ENCODE data around the gene CDCA3. TPM values are rescaled to one million over a fixed set of nuclear protein-coding genes. Genes with fewer than 3 reads are reported as not detected.

The CDCA3 gene
- total RNA-seq, 1 donor from 2014 or later: 3.5 TPM

- DNase-seq (ENCODE audit: low read depth): no peak
Measured at GRCh38 chr12:6833189-6833890, 17.7 kb downstream of the CDCA3 start.

GRCh38 chr12:6832125-6832524 is 19.0 kb downstream of the CDCA3 start:
- DNase-seq (ENCODE audit: low read depth): no peak

GRCh38 chr12:6831450-6831995 is 19.6 kb downstream of the CDCA3 start:
- no peak for DNase-seq (ENCODE audit: low read depth)

DNA sequence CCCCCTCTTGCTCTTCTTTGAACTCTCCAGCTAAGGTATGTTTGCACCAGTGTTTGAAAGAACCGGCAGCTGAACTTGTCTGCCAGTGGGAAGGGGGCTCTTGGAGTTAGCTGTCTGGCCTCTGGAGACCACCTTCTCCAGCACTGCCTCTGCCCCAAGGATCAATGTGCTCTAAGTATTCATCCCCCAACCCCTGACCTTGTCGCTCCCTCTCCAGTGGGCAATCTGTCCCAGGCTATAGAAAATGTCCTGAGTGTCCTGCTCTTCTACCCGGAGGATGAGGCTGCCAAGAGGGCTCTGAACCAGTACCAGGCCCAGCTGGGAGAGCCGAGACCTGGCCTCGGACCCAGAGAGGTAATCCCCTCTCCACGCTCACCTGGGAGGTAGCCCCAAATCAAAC is 20.1 kb downstream of the CDCA3 start:
- DNase-seq (ENCODE audit: low read depth): no peak

DNA sequence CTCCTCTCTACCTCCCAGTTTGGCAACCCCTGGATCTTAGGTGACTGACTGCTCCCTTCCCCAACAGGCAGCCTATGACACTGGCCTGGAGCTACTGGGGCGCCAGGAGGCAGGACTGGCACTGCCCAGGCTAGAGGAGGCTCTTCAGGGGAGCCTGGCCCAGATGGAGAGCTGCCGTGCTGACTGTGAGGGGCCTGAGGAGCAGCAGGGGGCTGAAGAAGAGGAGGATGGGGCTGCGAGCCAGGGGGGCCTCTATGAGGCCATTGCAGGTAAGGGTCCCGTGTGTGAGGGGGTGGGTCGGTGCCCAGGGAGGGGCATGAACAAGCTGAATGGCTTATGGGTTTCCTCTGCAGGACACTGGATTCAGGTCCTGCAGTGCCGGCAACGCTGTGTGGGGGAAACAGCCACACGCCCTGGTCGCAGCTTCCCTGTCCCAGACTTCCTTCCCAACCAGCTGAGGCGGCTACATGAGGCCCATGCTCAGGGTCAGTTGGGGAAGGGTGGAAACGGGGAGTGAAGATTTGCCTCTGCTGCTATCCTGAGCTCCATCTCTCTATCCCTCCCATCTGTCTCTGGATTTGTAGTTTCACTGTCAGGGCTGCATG is 20.7 kb downstream of the CDCA3 start:
- DNase-seq (ENCODE audit: low read depth): no peak

- DNase-seq (ENCODE audit: low read depth): no peak
Measured at GRCh38 chr12:6829536-6830220, 21.4 kb downstream of the CDCA3 start.

DNA sequence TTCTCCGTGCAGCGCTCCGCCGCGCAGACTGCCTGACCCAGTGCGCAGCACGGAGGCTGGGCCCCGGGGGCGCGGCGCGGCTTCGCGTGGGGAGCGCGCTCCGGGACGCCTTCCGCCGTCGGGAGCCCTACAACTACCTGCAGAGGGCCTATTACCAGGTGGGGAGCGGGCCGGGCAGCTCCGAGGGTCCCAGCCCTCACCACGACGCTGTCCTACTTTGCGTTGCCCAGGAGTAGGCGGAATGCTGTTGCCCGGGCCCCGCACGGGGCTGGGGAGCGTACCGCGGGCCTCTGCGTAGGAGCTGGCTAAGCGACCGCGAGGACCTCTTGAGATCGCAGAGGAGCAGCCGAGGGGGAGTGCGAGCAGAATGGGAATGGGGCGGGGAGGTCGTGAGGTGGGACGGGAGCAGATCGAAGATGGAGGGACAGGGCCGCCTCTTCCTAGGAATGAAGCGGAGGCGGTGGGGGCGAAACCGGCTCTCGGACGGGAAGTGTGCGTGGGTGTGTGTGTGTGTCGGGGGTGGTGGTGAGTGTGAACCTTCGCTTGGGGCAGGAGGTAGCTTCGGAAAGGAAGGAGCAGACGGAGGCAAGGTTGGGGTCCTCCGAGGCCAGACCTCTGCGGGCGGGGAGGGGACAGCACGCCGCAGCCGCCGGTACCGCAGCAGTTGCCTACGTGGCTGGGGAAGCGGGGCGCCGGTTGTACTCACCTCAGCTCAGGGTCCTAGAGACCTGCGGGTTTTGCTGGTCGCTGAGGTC is 22.1 kb downstream of the CDCA3 start:
- peak; percentile 66 for DNase-seq (ENCODE audit: low read depth)

GRCh38 chr12:6827982-6828780 is 22.9 kb downstream of the CDCA3 start, which contains the start of gene P3H3:
Gene P3H3, plus strand, starts transcription at chr12:6828407. Its CDS starts 34 bp downstream, at chr12:6828441.
- peak; percentile 51 for DNase-seq (ENCODE audit: low read depth)

DNA sequence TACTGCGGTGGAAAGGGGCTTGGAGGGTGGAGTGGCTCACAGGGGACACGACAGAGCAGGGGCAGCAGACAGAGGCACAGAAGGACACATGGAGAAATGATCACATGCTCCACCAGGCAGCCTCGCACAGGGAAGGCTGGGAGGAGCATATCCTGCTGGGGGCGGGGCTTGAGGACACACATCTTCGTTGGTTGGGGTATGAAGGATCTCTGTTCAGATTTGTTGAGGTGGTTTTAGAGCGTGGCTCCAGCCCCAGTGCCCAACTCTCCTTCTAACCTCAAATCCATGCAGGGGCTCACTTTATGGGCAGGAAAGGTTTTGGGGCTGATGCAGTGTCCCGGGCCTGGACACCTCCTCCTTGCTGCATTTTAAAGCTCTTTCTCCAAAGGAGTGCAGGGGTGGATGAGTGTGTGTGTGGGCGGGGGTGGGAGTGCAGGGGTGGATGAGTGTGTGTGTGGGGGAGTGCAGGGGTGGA is 23.6 kb downstream of the CDCA3 start:
- DNase-seq (ENCODE audit: low read depth): peak; percentile 85

GRCh38 chr12:6826734-6827436 is 24.2 kb downstream of the CDCA3 start:
- DNase-seq (ENCODE audit: low read depth): no peak

DNA sequence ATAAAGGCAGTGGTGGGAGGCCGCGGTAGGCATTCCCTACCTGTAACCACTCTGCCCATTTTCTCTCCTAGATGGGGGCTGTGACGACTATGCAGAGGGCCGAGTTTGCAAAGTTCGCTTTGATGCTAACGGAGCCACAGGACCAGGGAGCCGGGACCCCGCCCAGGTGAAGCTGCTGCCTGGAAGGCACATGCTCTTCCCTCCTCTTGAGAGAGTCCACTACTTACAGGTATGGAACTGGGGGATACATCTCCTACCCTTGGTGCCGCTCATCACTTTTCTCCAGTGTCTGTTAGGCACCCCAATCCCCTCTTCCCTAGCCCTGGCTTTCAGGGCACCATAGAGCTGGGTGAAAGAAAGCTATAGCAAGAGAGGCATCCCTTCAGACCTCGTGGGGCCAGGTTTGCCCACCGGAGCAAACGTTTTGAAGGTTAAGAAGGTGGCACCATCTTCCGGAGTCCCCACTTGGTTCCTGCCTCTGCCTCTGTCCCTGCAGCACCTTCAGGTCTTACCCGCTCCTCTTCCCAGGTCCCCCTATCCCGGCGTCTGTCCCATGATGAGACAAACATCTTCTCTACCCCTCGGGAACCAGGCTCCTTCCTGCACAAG is 24.9 kb downstream of the CDCA3 start:
- DNase-seq (ENCODE audit: low read depth): no peak

GRCh38 chr12:6825398-6826124 is 25.5 kb downstream of the CDCA3 start:
- peak; percentile 89 for DNase-seq (ENCODE audit: low read depth)

- DNase-seq (ENCODE audit: low read depth): peak; percentile 16
Measured at GRCh38 chr12:6824901-6825381, 26.1 kb downstream of the CDCA3 start.

- DNase-seq (ENCODE audit: low read depth): no peak
Measured at GRCh38 chr12:6824085-6824775, 26.9 kb downstream of the CDCA3 start.

DNA sequence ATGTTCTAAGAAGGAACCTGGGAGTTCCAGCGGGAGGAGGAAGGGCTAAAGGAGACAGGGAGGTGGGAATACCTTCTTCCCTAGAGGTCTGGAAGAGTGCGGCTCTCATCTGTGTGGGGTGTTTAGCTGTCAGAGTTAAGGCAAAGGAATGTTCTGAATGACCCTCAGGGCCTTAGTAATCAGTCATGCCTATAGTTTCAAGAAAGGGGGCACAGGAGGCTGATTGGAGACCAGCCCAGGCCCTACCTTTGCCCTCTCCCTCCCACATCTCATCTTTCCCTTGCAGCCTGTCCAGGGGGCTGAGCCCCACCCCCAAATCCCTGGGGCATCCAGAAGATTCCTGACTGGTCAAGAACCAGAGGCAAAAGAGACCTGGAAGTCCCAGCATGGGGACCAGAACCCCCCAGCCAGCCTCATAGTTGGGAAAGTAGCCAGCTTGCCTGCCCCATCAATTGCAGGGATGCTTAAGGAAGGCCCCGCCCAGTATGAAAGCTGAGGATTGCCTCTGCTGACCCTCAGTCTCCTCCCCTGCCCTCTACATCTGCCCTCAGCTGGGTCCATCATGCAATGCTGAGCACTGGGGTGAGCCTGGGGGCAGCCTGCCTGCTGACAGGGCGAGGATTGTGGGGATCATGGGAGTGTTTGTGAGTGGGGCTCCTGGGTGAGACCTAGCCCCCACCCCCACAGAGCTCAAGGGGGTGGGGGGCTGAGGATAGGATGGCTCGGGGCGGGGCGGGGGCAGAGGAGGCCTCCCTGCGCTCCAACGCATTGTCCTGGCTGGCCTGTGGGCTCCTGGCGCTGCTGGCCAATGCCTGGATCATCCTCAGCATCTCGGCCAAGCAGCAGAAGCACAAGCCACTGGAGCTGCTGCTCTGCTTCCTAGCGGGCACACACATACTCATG is 27.7 kb downstream of the CDCA3 start:
- no peak for DNase-seq (ENCODE audit: low read depth)

GRCh38 chr12:6822426-6823135 is 28.5 kb downstream of the CDCA3 start:
- DNase-seq (ENCODE audit: low read depth): no peak
